GM21526 (cell line): ENCODE results near the gene PTTG1IP.

Source experiments
- ATAC-seq: cut with Tn5 transposase; IDR thresholded peaks from one replicate; pipeline ENCODE4 v1.9.1; 2021; ENCODE audit warnings: moderate library complexity; ENCODE audit not compliant: unreplicated experiment, low FRiP score

Gene PTTG1IP

DNA sequence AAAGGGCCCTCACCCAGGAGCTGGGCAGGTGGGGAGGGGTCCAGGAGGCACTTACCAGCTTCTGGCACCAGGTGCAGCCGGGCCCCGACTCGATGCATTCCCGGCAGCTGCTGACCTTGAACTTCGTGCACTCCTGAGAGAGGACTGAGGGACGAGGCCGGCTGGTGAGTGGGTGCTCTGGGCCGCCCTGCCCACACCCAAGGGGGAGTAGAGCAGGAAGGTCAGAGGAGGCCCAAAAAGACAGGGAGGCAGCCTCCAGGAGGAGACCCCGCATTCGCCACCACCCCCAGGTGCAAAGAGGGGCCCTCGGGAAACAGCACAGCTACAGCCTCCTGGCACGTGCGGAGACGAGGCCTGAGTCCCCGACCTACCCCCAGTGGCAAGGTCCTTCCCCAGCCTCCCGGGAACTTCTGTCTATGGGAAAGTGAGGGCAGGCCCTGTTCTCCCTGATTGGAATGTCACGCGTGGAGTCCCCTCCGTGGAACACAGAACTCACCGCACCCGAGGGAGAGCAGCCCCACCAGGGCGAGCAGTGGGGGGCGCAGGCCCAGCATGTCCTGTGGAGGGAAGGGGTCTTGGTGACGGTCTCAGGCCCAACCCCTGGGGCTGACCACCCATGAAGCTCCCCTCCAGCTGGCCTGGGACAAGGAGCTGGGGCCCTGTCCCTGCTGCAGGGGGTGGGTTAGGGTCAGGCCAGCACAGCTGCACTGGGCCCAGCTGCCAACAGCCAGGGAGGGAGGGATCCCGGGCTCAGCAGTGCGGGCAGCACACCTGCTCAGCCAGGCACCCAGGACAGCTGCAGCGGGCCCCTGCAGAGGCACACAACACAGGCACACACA lies 37.0 kb upstream of the PTTG1IP start:
- no peak for ATAC-seq

DNA sequence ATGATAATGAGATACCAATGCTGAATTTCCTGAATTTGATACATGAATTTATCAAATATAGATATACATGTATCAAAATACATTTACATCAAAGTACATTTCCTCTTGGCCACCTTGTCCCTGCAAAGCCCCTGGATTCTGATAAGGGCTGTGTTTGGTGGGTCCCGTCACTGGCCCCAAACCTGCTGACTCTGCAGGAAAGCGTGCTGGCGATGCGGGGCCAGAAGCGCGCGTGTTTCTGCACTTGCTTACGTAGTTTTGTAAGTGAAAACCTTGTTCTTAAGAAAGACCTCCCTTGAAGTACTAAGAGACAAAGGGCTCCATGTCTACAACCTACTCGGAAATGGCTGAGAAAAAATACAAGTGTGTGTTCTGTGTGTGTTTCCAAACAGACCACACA lies 36.2 kb upstream of the PTTG1IP start:
- ATAC-seq = no peak

DNA sequence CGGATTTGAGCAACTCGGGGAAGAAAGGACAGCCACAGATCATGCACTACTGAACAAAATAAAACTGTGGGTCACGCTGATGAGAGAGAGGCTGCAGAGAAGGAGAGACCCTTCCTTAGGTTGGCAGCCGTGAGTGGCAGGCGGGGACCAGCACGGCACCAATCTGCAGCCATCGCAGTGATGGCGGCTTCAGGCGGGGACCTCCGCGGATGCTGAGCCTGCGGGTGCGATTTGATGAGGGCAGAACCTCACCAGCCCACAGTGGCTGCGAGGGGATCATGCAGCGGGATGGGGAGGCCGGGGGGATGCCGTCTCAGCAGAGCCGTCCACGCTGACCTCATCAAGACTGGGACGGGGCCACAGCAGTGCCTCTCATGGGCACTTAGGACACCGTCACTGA lies 35.4 kb upstream of the PTTG1IP start:
- no peak for ATAC-seq

GRCh38 chr21:44907966-44908895 lies 34.7 kb upstream of the PTTG1IP start:
- ATAC-seq = no peak

DNA sequence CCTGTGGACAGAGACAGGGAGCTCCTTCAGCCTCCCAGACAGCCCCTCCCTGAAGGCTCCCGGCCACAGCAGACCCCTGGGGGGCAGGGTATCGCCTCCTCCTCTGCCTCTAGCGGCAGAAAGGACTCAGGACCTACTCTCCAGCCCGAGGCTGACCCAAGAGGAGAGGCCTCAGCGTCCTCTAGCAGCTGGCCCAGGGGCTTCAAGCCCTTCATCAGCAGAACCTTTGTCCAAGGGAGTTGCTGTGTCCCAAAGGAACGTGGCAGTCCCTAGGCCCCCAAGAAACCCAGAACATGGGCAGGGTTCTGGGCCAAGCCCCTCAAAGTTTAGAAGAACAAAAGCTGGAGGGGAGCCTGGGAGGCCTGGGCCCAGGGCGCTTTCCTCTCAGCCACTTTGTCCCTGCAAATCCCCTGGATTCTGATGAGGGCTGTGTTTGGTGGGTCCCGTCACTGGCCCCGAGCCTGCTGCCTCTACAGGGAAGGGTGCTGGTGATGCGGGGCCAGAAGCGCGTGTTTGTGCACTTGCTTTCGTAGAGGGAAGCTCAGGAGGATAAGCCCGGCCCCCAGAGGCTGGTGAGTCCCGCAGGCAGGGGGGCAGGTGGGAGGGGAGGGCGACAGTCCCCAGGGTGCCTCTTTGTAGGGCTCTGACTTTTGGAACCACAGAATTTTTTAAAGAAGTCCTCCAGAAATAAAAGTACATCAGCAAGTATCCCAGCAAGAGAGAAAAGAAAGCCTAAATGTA lies 33.9 kb upstream of the PTTG1IP start:
- no peak for ATAC-seq

DNA sequence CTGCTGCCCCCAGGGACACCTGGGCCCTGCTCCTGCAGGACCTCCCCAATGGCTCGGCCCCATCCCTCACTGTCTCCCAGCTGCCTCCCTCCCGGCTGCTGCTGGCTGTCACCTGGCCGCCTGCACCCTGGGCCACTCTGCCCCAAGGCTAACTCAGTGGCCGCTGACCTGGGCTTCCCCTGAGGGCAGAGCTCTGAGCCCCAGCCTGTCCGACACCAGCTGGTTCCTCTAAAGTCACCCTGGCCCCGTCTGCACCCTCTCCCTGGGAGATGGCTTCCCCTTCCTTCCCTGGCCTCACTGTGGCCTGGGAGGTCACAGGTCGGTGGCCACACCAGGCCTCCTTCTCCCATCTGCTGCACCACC lies 32.2 kb upstream of the PTTG1IP start:
- ATAC-seq = no peak

DNA sequence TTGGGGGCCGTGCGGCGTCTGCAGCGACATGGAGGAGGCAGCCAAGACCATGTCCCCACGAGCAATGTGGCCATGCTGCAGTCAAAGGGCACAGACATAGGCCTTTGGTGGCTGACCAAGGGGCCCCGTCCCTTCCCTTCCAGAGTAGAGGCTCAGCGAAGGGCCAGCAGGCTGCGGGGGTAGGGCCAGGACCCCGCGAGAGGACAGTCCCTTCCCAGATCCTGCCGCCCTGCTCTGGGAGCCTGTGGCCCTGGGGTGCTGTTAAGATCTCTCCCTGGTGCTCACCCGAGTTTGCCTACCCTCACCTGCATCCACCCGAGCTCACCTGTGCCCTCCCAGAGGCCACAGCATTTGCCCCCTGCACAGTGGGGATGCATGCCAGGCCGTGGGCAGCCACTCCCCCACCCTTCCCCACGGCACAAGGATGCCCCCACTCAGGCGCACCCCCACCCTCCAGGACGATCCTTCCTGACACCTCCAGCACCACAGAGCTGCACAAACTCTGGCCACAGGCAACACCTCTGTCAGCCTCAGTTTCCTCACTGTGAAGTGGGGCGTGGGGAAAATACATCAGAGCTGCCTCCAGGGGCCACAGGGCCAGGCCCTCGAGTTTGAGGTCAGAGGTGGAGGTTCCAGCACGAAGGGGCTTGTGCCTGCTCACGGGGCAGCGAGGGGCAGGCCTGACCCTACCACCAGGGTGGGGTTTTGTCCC lies 31.7 kb upstream of the PTTG1IP start:
- ATAC-seq = no peak

DNA sequence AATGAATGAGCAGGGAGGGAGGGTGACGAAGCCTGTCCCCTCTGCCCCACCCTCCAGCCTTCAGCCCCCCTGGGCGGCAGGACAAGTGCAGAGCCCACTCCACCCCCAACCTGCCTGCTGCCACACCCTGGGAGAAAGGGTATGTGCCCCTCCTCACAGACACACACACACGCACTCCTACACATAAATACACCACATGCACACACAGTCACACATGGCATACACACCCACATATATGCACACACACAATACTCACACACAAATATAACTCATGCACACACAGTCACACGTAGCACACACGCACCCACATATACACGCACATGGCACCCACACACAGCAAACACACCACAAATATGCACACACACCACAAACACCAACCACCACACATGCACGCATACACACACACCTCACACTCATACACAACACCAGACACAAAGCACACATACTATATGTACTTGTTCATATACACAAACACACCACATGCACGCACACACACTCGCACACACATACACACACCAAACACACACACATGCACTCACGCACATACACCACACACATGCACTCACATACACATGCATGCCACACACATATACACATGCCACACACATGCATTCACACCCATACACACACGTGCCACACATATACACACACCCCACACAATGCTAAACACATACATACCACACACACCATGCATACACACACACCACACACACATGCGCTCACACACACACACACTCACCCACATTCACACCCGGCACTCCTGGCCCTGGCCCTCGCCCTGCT lies 30.8 kb upstream of the PTTG1IP start:
- ATAC-seq = no peak

DNA sequence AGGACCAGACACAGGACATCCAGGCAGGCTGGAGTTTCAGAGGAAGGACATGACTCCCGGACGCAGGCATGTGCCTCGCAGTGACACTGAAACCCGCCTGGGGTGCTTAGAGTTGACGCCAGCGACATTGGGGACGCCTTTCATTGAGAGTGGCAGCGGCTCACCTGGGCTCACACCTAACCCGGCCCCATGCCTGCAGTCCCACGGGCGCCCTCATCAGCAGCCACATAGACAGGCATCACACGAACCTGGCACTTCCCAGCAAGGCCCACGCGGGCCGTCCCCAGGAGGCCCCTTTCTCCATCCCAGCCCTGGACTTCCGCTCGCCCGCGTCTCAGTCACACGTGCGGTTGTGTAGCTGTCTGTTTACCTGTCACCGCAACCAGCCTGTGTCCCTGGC lies 30.2 kb upstream of the PTTG1IP start:
- no peak for ATAC-seq

- no peak for ATAC-seq
Measured at GRCh38 chr21:44903050-44903685, 29.7 kb upstream of the PTTG1IP start.

DNA sequence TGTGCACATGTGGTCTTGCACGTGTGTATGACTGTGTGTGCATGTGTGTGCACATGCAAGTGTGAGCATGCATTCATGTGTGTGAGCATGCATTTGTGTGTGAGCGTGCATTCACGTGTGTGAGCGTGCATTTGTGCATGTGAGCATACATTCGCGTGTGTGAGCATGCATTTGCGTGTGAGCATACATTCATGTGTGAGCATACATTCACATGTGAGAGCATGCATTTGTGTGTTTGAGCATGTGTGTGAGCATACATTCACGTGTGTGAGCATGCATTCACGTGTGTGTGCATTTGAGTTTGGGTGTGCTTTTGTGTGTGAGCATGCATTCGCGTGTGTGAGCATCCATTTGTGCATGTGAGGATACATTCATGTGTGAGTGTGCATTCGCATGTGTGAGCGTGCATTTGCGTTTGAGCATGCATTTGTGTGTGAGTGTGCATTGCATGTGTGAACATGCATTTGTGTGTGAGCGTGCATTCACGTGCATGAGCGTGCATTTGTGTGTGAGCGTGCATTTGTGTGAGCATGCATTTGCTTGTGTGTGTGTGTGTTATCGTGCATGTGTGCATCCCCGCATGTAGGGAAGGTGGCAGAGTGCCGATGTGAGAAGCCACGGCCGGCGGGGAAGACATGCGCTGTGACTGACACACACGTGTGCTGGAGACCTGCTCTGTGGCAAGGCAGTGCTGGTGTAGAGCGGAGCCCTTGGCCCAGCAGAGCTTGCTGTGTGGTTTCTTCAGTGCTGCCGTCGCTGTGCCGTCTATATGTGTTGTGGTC lies 29.0 kb upstream of the PTTG1IP start:
- no peak for ATAC-seq

DNA sequence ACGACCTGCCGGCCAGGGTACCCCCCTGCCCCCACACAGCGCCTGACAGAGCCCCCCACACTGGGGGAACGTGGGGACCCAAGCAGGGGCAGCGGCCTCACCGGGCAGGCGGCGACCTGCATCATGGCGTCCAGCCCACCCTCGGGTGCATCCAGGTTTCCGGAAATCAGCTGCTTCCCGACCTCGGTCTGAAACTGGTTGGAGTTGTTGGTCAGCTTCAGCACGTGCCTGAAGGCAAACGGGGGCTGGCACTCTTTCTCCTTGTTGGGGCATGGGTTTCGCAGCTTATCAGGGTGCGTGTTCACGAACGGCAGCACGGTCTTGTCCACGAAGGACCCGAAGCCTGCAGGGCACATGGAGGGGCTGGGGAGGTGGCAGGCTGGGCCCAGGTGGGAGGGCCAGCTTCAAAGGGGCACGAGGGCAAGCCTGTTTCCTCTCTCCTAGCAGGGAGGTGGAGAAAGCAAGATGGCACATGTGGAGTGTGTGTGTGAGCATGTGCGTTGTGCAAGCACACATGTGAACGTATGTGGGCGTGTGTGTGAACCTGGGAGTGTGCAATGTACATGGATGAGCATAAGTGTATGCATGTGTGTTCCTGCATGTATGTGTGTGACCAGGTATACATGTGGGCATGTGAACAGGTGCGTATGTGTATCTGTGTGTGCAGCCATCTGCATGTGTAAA lies 28.0 kb upstream of the PTTG1IP start:
- no peak for ATAC-seq

DNA sequence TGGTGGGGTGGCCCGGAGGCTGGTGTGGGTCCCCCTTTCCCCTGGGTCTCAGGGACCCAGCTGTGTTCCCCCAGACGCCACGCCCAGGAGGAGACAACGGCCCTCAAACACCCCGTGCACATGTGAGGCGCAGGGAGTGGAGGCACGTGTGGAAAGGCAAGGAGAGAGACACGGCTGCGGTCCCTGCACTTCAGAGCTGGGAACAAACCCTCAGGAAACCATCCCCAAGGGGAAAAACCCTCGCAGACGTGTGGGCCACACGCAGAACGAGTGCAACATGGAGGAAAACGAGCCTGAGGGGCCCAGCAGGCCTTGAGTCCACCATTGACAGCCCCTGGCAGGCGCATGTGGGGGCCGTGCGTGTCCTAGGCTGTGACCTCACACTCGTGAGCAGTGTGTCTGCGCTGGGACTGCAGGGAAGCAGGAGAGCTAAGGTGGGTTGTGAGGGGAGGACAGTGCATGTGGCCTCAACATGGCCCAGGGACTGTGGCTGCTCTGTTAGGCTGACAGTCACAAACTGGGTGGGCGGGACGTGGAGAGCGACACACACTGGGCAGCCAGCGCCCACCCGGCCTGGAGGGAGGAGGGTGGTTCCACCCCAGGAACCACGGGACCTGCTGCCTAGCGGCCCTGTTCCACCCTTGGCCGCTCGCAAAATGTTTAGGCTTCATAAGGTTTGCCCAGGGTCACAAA lies 27.2 kb upstream of the PTTG1IP start:
- ATAC-seq = no peak

DNA sequence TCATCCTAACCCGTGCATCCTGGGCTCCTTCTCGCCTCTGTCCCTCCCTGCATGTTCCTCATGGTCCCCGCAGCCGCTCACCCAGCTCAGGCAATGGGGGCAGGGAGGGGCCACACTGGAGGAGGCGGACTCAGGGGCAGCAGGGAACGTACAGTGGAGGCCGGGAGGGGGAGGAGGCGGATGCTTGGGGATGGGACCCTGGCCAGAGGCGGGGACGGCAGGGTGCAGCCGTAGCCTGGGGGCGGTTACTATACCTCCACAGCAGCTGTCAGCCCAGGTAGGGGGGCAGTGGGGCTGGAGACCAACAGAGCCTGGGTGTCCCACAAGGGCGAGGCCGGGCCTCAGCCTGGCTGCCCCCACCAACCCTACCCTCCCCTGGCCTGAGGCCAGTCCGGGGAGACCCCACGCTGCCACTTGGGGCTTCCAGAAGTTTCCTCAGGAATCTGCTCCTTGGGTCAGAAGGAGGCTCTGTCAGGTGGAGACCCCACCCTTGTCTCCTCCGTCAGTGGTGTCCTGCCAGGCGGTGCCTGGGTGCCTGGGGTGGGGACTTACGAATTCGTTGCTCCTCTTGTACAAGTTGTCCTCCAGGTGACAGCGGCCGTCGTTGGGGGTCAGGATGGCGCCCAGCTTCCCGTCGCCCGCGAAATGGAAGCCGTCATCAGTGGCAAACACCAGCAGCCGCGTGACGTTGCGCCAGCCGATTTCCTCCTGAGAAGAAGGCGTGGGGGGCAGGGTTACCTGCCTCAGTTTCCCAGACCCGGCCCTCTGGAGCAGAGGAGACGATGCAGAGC lies 26.5 kb upstream of the PTTG1IP start:
- no peak for ATAC-seq

- ATAC-seq = no peak
Measured at GRCh38 chr21:44898851-44899767, 25.6 kb upstream of the PTTG1IP start.
